Dermis lymphatic vessel endothelial cell (primary cell): ENCODE measurements around the gene FCGBP. TPM values are rescaled to one million over a fixed set of nuclear protein-coding genes. Genes with fewer than 3 reads are reported as not detected.

Source experiments
- total RNA-seq: library from RNA; depleted of rRNA; stranded (reverse); fragments of >200 nt; gene quantifications from 2 replicates; pipeline ENCODE4 v1.2.1, GENCODE V29; 2014

Gene FCGBP
- total RNA-seq = 0.11 and 0.17 TPM in 2 replicates

GRCh38 chr19:39934584-39935363 lies at the start of gene FCGBP:
TSS of gene FCGBP (minus strand) at chr19:39934634.

DNA sequence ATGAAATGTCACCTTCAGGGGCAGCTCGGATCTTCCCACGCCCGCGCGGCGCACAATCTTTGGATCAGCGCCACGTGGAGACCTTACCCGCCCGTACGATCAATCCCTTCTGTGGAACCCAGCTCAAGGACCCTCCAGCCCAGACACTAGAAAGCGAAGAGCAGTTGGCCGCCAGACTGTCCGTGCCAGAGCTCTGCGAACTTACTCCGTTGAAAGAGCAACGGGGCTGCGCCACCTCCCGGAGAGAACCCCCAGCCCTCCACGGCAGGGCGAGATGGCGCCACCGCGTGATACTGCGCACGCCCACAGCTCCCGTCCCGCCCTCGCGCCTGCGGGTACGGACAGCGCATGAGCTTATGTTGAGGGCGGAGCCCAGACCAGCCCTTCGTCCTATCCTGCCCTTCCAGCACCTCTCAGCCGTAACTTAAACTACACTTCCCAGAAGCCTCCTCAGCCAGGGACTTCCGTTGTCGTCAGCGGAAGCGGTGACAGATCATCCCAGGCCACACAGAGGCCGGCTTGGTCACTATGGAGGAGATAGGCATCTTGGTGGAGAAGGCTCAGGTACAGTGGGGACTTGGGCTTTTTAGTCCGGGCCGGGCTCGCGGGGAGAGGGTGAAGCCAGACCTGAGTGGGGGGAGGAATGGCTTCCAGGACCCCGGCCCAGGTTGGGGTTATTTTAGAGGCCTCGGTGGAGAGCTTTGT lies 36.4 kb upstream of the FCGBP start, which contains the start of gene PSMC4:
TSS of gene PSMC4 (plus strand) at position 491 of the 705 bp plus-strand sequence. CDS start at position 529, 38 bp downstream.

Other genes with a start within 250 kb of the FCGBP start
- not detected in 2 replicates for gene LGALS14, start 230.2 kb downstream of the FCGBP start, total RNA-seq
- gene CLC, start 196.6 kb downstream of the FCGBP start, total RNA-seq = not detected in 2 replicates
- not detected in 2 replicates for gene LEUTX, start 155.8 kb downstream of the FCGBP start, total RNA-seq
- 9.5 and 12.5 TPM in 2 replicates for gene DYRK1B, start 100.5 kb downstream of the FCGBP start, total RNA-seq
- gene FBL, start 88.3 kb downstream of the FCGBP start, total RNA-seq = 167 and 209 TPM in 2 replicates
- 65.5 and 72.3 TPM in 2 replicates for gene PSMC4, start 36.5 kb upstream of the FCGBP start, total RNA-seq
- gene ZNF546, start 62.4 kb upstream of the FCGBP start, total RNA-seq = 2.9 and 6.0 TPM in 2 replicates
- 6.5 and 14.0 TPM in 2 replicates for gene ZNF780B, start 121.6 kb upstream of the FCGBP start, total RNA-seq
- gene ZNF780A, start 156.3 kb upstream of the FCGBP start, total RNA-seq = 9.5 and 16.5 TPM in 2 replicates